Cardiac muscle cell (in vitro differentiated cells and primary cell): ENCODE data around the gene IL9. TPM values are rescaled to one million over a fixed set of nuclear protein-coding genes. Genes with fewer than 3 reads are reported as not detected.

Source experiments
- DNase-seq, 2 donors: peaks; one replicate each; pipeline versions ENCODE4 v3.0.0 to v3.0.0-alpha.2; 2010 to 2017; ENCODE audit warnings: low read depth in 1 of 2, low spot score in 1 of 2
- H3K27ac ChIP-seq: fragments of 200-600 bp; sonication (generic); 2 replicates; pipeline ENCODE4 v1.5.1; 2016
- H3K27me3 ChIP-seq: fragments of 200-600 bp; sonication (generic); 2 replicates; pipeline ENCODE4 v1.6.0; 2016; ENCODE audit warnings: control low read depth
- H3K36me3 ChIP-seq: fragments of 200-600 bp; sonication (generic); 2 replicates; pipeline ENCODE4 v1.5.1; 2016; ENCODE audit warnings: control low read depth
- H3K4me1 ChIP-seq: fragments of 200-600 bp; sonication (generic); 2 replicates; pipeline ENCODE4 v1.8.1; 2017; ENCODE audit warnings: low read depth, mild to moderate bottlenecking, mixed run types
- H3K4me3 ChIP-seq: fragments of 200-600 bp; sonication (generic); 2 replicates; pipeline ENCODE4 v1.5.1; 2016; ENCODE audit warnings: mild to moderate bottlenecking
- H3K9me3 ChIP-seq: fragments of 200-600 bp; sonication (generic); 2 replicates; pipeline ENCODE4 v1.5.1; 2017; ENCODE audit warnings: low read depth, mild to moderate bottlenecking, control low read depth
- polyA plus RNA-seq: library from polyadenylated mRNA; unstranded; fragments of >200 nt; fragmentation: Nextera tagmentation; extraction: Ambion mirVana; gene quantifications from 2 replicates; pipeline ENCODE4 v1.2.1, GENCODE V29; 2016
- total RNA-seq: library from RNA; depleted of rRNA; stranded (reverse); fragments of >200 nt; gene quantifications from 2 replicates; pipeline ENCODE4 v1.2.3, GENCODE V29; 2016
- TF ChIP-seq, protein P1 (sequence below): IDR thresholded peaks from 2 replicates; pipeline ENCODE4 v1.5.1; 2012; ENCODE audit warnings: low read depth, mild to moderate bottlenecking, low read length

The IL9 gene
- total and polyA plus RNA-seq, 2 experiments from 2014 or later: not detected

DNA sequence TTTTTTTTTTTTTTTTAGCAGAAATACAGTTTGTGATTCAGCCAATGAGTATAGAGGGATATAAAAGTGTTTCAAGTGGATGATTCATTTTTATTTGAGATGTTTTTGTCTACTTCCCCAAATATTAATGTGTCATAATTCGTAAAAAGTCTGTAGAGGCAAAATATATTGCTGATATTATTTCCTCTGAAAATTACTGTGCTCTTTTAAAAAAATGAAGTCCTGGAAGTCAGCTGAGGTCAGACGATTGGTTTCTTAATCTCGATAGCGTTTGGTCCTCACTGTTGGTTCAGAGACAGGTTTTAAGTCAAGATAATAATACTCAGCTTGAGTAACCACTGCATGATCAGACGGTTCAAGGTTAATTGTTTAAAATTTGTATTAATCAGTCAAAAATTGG lies 19.5 kb downstream of the IL9 start:
- H3K4me1 ChIP-seq: peaks cover 19% of the 10 kb centered on the region
- no peak for DNase-seq
- H3K9me3 ChIP-seq: no peaks in the 10 kb centered on the region
- H3K27ac ChIP-seq: no peak overlapping the region
- TF ChIP-seq, protein P1, sequence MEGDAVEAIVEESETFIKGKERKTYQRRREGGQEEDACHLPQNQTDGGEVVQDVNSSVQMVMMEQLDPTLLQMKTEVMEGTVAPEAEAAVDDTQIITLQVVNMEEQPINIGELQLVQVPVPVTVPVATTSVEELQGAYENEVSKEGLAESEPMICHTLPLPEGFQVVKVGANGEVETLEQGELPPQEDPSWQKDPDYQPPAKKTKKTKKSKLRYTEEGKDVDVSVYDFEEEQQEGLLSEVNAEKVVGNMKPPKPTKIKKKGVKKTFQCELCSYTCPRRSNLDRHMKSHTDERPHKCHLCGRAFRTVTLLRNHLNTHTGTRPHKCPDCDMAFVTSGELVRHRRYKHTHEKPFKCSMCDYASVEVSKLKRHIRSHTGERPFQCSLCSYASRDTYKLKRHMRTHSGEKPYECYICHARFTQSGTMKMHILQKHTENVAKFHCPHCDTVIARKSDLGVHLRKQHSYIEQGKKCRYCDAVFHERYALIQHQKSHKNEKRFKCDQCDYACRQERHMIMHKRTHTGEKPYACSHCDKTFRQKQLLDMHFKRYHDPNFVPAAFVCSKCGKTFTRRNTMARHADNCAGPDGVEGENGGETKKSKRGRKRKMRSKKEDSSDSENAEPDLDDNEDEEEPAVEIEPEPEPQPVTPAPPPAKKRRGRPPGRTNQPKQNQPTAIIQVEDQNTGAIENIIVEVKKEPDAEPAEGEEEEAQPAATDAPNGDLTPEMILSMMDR: no peak
- no peaks in the 10 kb centered on the region for H3K27me3 ChIP-seq
- no peaks in the 10 kb centered on the region for H3K36me3 ChIP-seq
- no peak overlapping the region for H3K4me3 ChIP-seq

DNA sequence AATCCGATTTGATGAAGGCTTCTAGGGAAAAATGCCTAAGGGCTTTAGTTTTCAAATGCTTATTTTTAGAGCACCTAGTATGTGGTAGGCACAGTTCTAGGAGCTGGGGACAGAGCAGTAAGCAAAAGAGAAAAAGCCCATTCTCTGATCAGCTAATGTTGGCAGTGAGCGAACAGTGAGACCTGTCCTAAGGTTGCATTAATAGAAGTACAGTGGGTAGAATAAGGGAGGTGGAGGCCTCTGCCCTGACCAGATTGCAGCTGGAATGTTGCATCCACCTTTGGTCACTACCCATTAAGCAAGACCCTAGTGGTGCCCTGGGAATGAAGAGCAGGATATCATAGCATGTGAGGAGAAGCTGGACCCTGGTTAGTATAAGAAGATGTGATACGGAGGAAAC lies 20.1 kb downstream of the IL9 start:
- TF ChIP-seq, protein P1: no peak
- H3K9me3 ChIP-seq: no peaks in the 10 kb centered on the region

DNA sequence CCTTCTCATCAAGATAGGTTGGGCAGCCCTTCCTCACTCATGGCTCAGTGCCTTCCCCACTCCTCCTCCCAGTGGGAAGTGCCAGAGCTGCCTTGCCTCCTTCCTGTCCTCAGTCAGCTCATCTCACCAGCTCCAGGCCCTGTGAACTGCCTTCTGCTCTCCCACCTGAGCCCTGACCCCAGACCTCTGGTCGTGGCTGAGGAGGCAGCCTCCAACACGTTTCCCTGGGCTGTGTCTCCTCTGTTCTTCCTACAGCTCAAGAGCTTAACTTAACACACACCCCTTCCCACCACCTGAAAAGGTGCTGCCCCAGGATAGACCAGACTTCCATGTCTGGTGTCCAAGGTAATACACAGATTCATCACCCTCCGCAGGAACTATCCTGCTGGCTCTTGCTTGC lies 21.2 kb downstream of the IL9 start:
- H3K36me3 ChIP-seq: no peaks in the 10 kb centered on the region
- no peaks in the 10 kb centered on the region for H3K27me3 ChIP-seq
- H3K27ac ChIP-seq: no peak overlapping the region
- TF ChIP-seq, protein P1: no peak
- DNase-seq: no peak
- peaks cover 19% of the 10 kb centered on the region for H3K4me1 ChIP-seq
- no peaks in the 10 kb centered on the region for H3K9me3 ChIP-seq
- H3K4me3 ChIP-seq: no peak overlapping the region

More for the DNA sequence above, 20.1 kb downstream of the IL9 start:
- DNase-seq: no peak
- Histone ChIP-seq H3K36me3 (no peaks in the 10 kb centered on the region), H3K27ac (no peak overlapping the region), H3K4me1 (peaks cover 19% of the 10 kb centered on the region), H3K27me3 (no peaks in the 10 kb centered on the region), H3K4me3 (no peak overlapping the region)

DNA sequence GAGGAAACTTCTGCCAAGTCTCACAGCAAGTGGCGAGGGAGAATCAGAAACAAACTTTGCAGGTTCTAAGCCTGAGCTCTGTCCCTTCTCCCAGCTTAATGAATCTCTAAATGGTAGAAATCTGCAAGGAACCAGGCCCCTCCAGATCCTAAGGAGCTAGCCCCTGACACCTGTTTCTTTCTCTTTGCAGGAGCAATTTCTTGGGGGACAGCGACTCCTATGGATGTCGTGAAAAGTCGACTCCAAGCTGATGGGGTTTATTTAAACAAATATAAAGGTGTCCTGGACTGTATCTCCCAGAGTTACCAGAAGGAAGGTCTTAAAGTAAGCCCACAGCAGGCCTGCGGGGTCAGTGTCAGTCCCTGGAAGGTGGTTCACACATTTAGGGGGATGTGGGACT lies 21.8 kb downstream of the IL9 start:
- no peaks in the 10 kb centered on the region for H3K36me3 ChIP-seq
- no peak overlapping the region for H3K27ac ChIP-seq
- TF ChIP-seq, protein P1: no peak
- H3K4me3 ChIP-seq: no peak overlapping the region
- no peaks in the 10 kb centered on the region for H3K27me3 ChIP-seq
- no peak for DNase-seq
- no peaks in the 10 kb centered on the region for H3K9me3 ChIP-seq
- peaks cover 17% of the 10 kb centered on the region for H3K4me1 ChIP-seq

DNA sequence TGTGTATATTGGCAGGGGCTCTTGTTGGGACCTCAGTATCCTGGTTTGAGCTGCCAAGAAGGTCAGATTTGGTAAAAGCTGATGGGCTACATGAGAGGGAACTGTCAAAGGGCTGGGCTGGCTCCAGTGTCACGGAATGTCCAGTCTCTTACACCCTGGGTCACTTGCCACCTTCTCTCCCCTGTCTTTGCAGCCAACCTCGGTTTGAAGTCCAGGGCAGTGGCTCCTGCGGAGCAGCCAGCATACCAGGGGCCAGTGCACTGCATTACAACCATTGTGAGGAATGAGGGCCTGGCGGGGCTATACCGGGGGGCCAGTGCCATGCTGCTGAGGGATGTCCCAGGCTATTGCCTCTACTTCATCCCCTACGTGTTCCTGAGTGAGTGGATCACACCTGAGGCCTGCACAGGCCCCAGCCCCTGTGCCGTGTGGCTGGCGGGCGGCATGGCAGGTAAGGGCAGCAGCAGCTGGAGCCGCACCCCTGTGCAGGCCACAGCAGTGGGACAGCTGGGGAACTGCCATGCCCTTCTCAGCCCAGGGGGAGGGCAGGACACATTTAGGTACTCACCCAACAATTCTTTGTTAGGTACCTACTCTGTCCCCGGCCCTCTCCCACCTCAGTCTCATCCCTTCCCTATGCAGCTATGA lies 24.2 kb downstream of the IL9 start:
- H3K27me3 ChIP-seq: peaks cover 5% of the 10 kb centered on the region
- DNase-seq: no peak
- H3K27ac ChIP-seq: no peak overlapping the region
- H3K4me1 ChIP-seq: no peaks in the 10 kb centered on the region
- TF ChIP-seq, protein P1: no peak
- no peaks in the 10 kb centered on the region for H3K9me3 ChIP-seq
- H3K4me3 ChIP-seq: no peak overlapping the region
- no peaks in the 10 kb centered on the region for H3K36me3 ChIP-seq

DNA sequence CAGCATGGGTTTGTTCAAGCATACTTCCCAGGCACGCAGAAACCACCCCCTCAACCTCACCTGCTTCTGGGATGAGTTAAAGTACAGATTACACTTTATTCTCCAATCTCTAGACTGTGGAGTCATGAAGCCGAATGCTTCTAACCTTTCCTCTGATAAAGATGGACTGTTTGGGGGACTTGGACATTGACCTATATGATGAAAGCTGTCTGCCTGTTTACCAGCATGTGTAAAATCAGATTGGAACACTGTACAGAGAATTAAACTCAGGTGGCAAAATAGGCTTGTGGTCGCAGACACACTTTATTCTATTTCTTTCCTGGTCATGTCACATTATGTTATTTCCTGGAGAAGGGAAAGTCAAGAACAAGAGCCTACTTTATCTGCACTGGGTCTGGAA lies 25.7 kb downstream of the IL9 start:
- Histone ChIP-seq H3K4me3 (no peak overlapping the region), H3K36me3 (no peaks in the 10 kb centered on the region), H3K27ac (no peak overlapping the region), H3K4me1 (no peaks in the 10 kb centered on the region), H3K27me3 (peaks cover 5% of the 10 kb centered on the region), H3K9me3 (no peaks in the 10 kb centered on the region)
- TF ChIP-seq, protein P1: no peak
- no peak for DNase-seq
